Mucosa of rectum (tissue), 2 donors: ENCODE measurements around the gene EIF2S3.

Experiments
- H3K27ac ChIP-seq, 2 donors: one replicate each; pipeline ENCODE4 v1.7.0; 2013; ENCODE audit warnings: inconsistent platforms in 2 of 2, low read depth in 2 of 2, low read length in 2 of 2
- H3K27me3 ChIP-seq, 2 donors: one replicate each; pipeline ENCODE4 v1.7.0; 2013; ENCODE audit warnings: low read length in 2 of 2; ENCODE audit not compliant: control insufficient read depth in 2 of 2, insufficient read depth in 2 of 2
- H3K36me3 ChIP-seq, 2 donors: one replicate each; pipeline ENCODE4 v1.7.0; 2013; ENCODE audit warnings: low read length in 2 of 2; ENCODE audit not compliant: control insufficient read depth in 2 of 2, insufficient read depth in 2 of 2
- H3K4me1 ChIP-seq, 2 donors: one replicate each; pipeline ENCODE4 v1.7.0; 2013; ENCODE audit warnings: low read length in 2 of 2, mild to moderate bottlenecking in 1 of 2; ENCODE audit not compliant: control insufficient read depth in 2 of 2, insufficient read depth in 2 of 2
- H3K4me3 ChIP-seq, 2 donors: one replicate each; pipeline ENCODE4 v1.7.0; 2013; ENCODE audit warnings: low read length in 2 of 2
- H3K9ac ChIP-seq, 2 donors: one replicate each; pipeline ENCODE4 v1.7.0; 2013; ENCODE audit warnings: low read length in 2 of 2, low read depth in 1 of 2, mild to moderate bottlenecking in 1 of 2
- H3K9me3 ChIP-seq, 2 donors: one replicate each; pipeline ENCODE4 v1.7.0; 2013; ENCODE audit warnings: low read length in 2 of 2; ENCODE audit not compliant: control insufficient read depth in 2 of 2
- donor health status: healthy.
- donor health status: Normal muscosa, but diverticular disease.

Gene EIF2S3

GRCh38 chrX:24082447-24082846 lies 27.7 kb downstream of the EIF2S3 start:
- no peaks in the 10 kb centered on the region for H3K27me3 ChIP-seq
- no peaks in the 10 kb centered on the region for H3K4me1 ChIP-seq
- no peak overlapping the region for H3K4me3 ChIP-seq
- peaks cover 0 to 8% of the 10 kb centered on the region in 2 donors for H3K36me3 ChIP-seq
- no peak overlapping the region for H3K27ac ChIP-seq
- no peaks in the 10 kb centered on the region for H3K9me3 ChIP-seq
- H3K9ac ChIP-seq, result no peak overlapping the region

GRCh38 chrX:24085101-24085500 lies 30.3 kb downstream of the EIF2S3 start:
- Histone ChIP-seq H3K9ac (no peak overlapping the region), H3K9me3 (no peaks in the 10 kb centered on the region), H3K27ac (no peak overlapping the region), H3K36me3 (no peaks in the 10 kb centered on the region), H3K4me3 (no peak overlapping the region), H3K27me3 (no peaks in the 10 kb centered on the region), H3K4me1 (no peaks in the 10 kb centered on the region)

GRCh38 chrX:24090300-24091200 lies 35.8 kb downstream of the EIF2S3 start:
- no peak overlapping the region for H3K27ac ChIP-seq
- H3K4me3 ChIP-seq, result no peak overlapping the region
- H3K27me3 ChIP-seq, result no peaks in the 10 kb centered on the region

GRCh38 chrX:24093746-24094145 lies 39.0 kb downstream of the EIF2S3 start:
- no peak overlapping the region for H3K4me3 ChIP-seq
- H3K9me3 ChIP-seq, result no peaks in the 10 kb centered on the region
- no peaks in the 10 kb centered on the region for H3K36me3 ChIP-seq
- H3K27me3 ChIP-seq, result no peaks in the 10 kb centered on the region
- H3K4me1 ChIP-seq, result no peaks in the 10 kb centered on the region
- no peak overlapping the region for H3K9ac ChIP-seq
- H3K27ac ChIP-seq, result no peak overlapping the region

More at GRCh38 chrX:24090300-24091200, 35.8 kb downstream of the EIF2S3 start:
- H3K4me1 ChIP-seq, result no peaks in the 10 kb centered on the region
- no peaks in the 10 kb centered on the region for H3K9me3 ChIP-seq
- H3K36me3 ChIP-seq, result no peaks in the 10 kb centered on the region
- H3K9ac ChIP-seq, result no peak overlapping the region

- H3K9ac ChIP-seq, result no peak overlapping the region
- H3K9me3 ChIP-seq, result no peaks in the 10 kb centered on the region
- no peak overlapping the region for H3K4me3 ChIP-seq
- H3K27ac ChIP-seq, result no peak overlapping the region
- H3K27me3 ChIP-seq, result no peaks in the 10 kb centered on the region
- no peaks in the 10 kb centered on the region for H3K4me1 ChIP-seq
- H3K36me3 ChIP-seq, result no peaks in the 10 kb centered on the region
Observed at GRCh38 chrX:24097741-24098260, 43.0 kb downstream of the EIF2S3 start.

GRCh38 chrX:24098932-24099331 lies 44.2 kb downstream of the EIF2S3 start:
- Histone ChIP-seq H3K9ac (no peak overlapping the region), H3K9me3 (no peaks in the 10 kb centered on the region), H3K27ac (no peak overlapping the region), H3K4me3 (no peak overlapping the region), H3K4me1 (no peaks in the 10 kb centered on the region), H3K36me3 (no peaks in the 10 kb centered on the region), H3K27me3 (no peaks in the 10 kb centered on the region)

GRCh38 chrX:24099394-24099793 lies 44.6 kb downstream of the EIF2S3 start:
- Histone ChIP-seq H3K36me3 (no peaks in the 10 kb centered on the region), H3K27me3 (no peaks in the 10 kb centered on the region), H3K9me3 (no peaks in the 10 kb centered on the region), H3K9ac (no peak overlapping the region), H3K4me1 (no peaks in the 10 kb centered on the region), H3K27ac (no peak overlapping the region), H3K4me3 (no peak overlapping the region)

GRCh38 chrX:24100713-24101112 lies 46.0 kb downstream of the EIF2S3 start:
- H3K9ac ChIP-seq, result no peak overlapping the region
- no peaks in the 10 kb centered on the region for H3K9me3 ChIP-seq
- H3K4me3 ChIP-seq, result no peak overlapping the region
- no peaks in the 10 kb centered on the region for H3K4me1 ChIP-seq
- no peaks in the 10 kb centered on the region for H3K27me3 ChIP-seq
- H3K36me3 ChIP-seq, result no peaks in the 10 kb centered on the region
- no peak overlapping the region for H3K27ac ChIP-seq

GRCh38 chrX:24110069-24110468 lies 55.3 kb downstream of the EIF2S3 start:
- no peaks in the 10 kb centered on the region for H3K36me3 ChIP-seq
- H3K9ac ChIP-seq, result no peak overlapping the region
- H3K27me3 ChIP-seq, result no peaks in the 10 kb centered on the region
- H3K4me1 ChIP-seq, result no peaks in the 10 kb centered on the region
- no peak overlapping the region for H3K27ac ChIP-seq
- no peak overlapping the region for H3K4me3 ChIP-seq
- no peaks in the 10 kb centered on the region for H3K9me3 ChIP-seq

GRCh38 chrX:24113181-24113580 lies 58.4 kb downstream of the EIF2S3 start:
- Histone ChIP-seq H3K27ac (no peak overlapping the region), H3K27me3 (no peaks in the 10 kb centered on the region), H3K9me3 (no peaks in the 10 kb centered on the region), H3K4me1 (no peaks in the 10 kb centered on the region), H3K9ac (no peak overlapping the region), H3K4me3 (no peak overlapping the region), H3K36me3 (no peaks in the 10 kb centered on the region)
